ENCODE data around the gene NUP93.
"Not testable (repeated sequence)": the region's sequence is repeated elsewhere in the genome, so short reads cannot be mapped to it uniquely, and the experiment has no call there.

NUP93 gene

GRCh38 chr16:56876048-56876447 is 146.1 kb downstream of the NUP93 start:
- DNase-seq = no peak

DNA sequence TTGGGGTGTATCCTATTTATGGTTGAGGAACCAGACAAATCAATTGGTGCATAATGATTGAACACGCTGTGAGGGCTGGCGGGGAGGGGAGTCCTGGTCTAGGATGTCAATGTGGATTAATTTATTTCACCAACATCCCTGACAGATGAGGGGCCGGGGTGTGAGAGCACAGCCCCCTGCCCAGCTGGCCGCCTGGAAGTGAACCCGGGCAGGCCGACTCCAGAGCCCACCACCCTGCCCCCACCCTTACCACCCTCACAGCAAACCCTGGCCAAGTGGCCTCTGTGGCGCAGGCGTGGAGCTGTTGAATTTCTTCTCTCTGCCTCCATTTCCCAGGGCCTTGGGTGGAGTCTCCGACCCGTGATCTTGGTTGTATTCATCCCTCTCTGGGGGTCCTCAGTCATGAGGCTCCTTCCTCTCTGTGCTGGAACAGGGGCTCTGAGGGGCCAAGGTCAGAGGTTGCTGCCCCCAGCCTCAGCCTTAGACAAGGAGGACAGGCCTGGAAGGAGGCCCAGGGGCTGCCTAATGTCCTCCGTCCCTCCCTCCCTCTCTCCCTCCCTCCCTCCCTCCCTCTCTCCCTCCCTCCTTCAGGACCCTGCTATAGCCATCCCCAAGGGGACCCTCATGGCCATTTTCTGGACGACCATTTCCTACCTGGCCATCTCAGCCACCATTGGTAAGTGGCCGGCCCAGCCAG is 147.7 kb downstream of the NUP93 start:
- no peak for DNase-seq

GRCh38 chr16:56878282-56878854 is 148.4 kb downstream of the NUP93 start:
- no peak for DNase-seq

- no peak for DNase-seq
Observed at GRCh38 chr16:56879276-56879675, 149.3 kb downstream of the NUP93 start.

DNA sequence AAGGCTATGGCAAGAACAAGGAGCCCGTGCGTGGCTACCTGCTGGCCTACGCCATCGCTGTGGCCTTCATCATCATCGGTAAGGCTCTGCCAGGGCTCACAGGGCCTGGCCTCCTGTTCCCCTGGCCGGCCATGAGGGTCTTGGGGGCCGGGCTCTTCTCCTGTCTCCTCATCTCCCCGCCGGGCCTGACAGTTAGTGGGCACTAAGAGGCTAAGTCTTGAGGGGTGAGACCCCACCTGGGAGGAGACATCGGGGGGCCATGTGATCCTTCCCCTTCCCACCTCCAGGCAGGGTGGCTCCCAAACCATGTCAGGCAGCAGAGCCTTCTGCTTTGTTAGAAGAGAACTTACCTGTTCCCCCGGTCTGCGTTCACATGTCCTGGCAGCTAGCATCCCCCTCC is 150.2 kb downstream of the NUP93 start:
- no peak for DNase-seq

DNA sequence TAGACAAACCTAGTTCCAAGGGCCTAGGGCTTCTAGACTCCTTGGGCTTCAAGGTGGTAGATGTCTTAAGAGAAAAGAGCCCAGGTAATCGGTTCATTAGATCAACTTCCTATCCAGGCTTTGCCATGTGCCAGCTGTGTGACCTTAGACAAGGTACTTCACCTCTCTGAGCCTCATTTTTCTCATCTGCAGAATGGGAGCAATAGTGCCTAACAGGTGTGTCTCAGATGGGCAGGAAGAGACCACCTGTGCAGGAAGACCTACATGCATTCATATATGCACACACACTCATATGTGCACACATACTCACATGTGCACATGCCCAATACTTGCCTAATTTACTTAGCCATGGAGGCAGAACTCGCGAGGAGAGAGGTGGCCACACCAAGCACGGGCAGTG is 150.8 kb downstream of the NUP93 start:
- DNase-seq = no peak

- DNase-seq = no peak
Observed at GRCh38 chr16:56882077-56882800, 152.3 kb downstream of the NUP93 start.

GRCh38 chr16:56883586-56883985 is 153.7 kb downstream of the NUP93 start:
- DNase-seq = no peak

GRCh38 chr16:56884026-56884582 is 154.2 kb downstream of the NUP93 start:
- no peak for DNase-seq

DNA sequence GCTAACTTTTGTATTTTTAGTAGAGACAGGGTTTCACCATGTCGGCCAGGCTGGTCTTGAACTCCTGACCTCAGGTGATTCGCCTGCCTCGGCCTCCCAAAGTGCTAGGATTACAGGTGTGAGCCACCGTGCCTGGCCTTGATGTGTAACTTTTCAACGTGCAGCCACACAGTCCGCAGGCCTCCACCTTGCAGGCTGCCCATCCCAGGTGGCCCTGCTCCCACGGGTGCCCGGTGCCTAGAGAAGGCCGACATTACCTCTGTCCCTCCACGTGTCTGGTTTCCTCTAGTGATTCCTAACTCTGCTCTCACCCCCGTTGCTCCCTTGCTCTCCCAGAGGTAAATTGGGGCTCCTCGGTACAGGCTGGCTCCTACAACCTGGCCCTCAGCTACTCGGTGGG is 155.0 kb downstream of the NUP93 start:
- DNase-seq = not testable (repeated sequence)

DNA sequence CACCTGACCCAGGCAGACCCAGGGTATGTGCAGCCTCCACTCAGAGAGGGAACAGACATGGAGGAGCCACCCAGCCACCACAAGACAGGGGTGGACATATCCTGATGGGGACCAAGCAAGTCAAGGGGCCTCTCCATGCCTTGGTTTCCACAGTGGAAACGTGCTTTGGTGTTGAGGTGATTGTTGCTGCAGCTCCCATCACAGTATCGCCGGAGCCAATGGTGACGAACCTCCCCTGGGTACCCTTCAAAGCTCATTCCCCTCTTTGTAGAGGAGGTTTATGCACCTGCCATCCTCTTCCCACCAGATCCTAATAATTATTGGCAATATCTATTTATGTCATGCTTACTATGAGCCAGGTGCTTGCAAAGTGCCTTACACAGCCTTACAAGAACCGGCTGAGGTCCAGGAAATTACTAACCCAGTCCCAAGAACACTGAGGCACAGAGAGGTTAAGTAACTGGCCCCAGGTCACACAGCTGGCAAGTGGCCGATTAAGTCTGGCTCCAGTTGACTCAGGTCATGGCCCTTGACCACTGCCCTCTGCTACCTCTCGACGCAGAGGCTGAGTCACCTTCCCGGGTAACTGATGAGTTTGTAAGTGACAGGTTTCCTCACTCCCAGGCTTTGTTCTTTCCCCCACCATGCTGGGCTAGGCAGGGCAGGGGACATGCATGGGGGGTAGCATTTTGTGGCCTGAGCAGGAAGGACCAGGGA is 155.7 kb downstream of the NUP93 start:
- DNase-seq = no peak

- no peak for DNase-seq
Observed at GRCh38 chr16:56886296-56886695, 156.4 kb downstream of the NUP93 start.

DNA sequence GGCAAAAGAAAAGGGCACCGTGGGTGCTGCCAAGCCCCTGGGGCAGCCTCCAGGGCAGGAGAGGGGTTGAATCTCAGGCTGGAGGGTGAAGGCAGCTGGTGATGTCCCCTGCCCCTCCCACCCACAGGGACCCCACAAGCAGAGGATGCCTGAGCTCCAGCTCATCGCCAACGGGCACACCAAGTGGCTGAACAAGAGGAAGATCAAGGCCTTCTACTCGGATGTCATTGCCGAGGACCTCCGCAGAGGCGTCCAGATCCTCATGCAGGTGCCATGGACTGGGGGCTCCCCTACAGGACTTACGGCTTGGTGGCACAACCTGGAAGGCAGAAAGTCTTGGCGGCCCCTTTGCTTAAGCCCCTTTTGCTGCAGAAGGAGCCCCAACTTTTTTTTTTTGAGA is 156.9 kb downstream of the NUP93 start:
- DNase-seq = no peak

GRCh38 chr16:56888806-56889205 is 158.9 kb downstream of the NUP93 start:
- DNase-seq = no peak

- DNase-seq = no peak
Observed at GRCh38 chr16:56889206-56889605, 159.3 kb downstream of the NUP93 start.

DNA sequence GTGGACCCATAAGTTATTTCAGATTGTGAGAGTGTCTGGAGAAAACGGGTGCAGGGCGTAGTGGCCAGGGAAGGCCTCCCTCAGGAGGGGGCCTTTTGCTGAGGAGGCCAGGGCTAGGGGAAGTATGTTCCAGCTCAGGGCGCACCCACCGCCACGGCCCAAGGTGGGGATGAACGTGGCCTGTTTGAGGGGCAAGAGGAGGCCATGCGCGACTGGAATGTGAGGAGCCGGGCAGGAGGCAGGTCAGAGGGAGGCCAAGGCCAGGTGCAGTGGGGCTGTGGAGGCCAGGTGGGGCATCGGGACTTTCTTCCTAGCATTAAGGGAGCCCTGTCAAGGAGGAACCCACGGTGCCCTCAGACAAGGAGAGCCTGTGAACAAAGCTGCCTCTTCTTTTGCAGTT is 161.8 kb downstream of the NUP93 start:
- DNase-seq = no peak

DNA sequence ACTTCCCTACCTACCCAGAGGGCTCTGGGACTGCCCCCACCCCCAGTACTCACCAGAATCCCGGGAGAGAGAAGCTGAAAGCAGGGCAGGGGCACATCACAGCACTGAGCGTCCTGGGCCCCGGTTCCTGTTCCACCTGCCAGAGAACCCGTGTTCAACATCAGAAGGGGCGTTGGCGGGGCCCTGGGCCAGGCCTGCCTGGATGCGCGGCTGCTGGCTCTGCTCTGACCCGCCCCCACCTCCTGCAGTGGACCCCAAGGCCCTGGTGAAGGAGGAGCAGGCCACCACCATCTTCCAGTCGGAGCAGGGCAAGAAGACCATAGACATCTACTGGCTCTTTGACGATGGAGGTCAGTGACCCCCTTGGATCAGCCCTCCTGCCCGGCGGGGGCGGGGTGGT is 162.8 kb downstream of the NUP93 start:
- no peak for DNase-seq

DNA sequence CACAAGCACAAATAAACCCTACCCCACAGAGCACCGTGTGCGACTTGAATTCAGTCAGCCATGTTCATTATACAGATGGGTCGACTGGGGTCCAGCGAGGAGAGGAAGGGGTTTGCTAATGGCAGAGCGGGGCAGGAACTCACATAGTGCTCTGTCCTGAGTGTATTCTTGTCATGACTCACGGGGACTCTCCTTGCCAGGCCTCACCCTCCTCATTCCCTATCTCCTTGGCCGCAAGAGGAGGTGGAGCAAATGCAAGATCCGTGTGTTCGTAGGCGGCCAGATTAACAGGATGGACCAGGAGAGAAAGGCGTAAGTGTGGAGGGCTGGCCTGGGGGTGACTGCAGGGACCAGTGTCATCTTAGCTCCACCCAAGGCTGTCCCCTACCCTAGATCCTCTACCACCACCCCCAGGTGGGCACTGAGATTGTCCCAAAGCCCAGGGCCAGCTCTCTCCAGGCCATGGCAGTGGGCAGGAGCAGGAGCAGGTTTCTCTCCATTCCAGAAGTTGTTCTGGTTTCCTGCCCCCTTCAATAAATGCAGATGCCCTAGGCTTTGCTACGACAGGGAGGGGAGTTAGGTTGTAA is 164.5 kb downstream of the NUP93 start:
- no peak for DNase-seq

DNA sequence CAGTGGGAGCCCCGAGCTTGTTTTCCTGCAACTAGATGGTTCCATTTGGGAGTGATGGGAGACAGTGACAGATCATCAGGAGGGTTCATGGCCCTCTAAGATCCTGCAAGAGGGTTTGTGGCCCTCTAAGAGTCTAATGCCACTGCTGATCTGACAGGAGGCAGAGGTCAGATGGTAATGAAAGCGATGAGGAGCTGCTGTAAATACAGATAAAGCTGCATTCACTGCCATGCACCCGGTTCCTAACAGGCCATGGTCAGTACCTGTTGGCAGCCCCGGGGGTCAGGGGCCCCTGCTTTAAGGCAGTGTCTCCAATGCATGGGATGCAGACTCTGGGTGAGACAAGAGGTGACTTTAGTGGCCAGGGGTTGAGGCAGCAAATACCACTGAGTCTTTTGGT is 165.9 kb downstream of the NUP93 start:
- no peak for DNase-seq

GRCh38 chr16:56896244-56896643 is 166.3 kb downstream of the NUP93 start:
- no peak for DNase-seq

GRCh38 chr16:56897026-56897799 is 167.3 kb downstream of the NUP93 start:
- no peak for DNase-seq

DNA sequence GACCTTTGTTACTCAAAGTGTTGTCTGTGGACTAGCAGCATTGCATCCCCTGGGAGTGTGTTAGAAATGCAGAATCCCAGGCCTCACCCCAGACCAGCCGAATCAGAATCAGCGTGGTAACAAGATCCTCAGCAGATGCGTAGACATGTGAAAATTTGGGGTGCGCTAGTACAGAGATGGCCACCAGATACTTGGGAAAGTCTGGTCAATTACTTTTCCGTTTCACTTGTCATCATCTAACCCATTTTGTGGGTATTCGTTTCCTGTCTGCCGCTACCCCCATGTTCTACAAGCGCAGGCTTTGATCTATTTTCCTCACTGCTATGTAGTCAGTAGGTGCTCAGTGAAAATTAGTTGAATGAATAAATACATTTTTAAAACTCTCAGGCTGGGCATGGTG is 168.9 kb downstream of the NUP93 start:
- DNase-seq = no peak

All from NCI-H1694 (cell line).